OCI-LY7 (cell line): ENCODE results near the gene ALOX5AP. TPM values are rescaled to one million over a fixed set of nuclear protein-coding genes. Genes with fewer than 3 reads are reported as not detected.
A peak's percentile ranks its signal among the peaks of the same experiment; 100 is the strongest.
"Not testable (repeated sequence)": the region's sequence is repeated elsewhere in the genome, so short reads cannot be mapped to it uniquely, and the experiment has no call there.

Experiments used
- BruUV-seq: library from RNA; stranded (reverse); fragments of 400-500 nt; replicated peaks from 2 replicates; lab custom pipeline; 2021; lab: Mats Ljungman, UMichigan
- CTCF ChIA-PET: fragments of 300-600 bp; sonication (Branson Sonifier 250); formaldehyde crosslinking; loops from one replicate; lab custom pipeline; 2022; ENCODE audit warnings: antibody characterized with exemption; ENCODE audit not compliant: unreplicated experiment; lab: Charles Lee
- POLR2A ChIA-PET: fragments of 300-600 bp; sonication (Branson Sonifier 250); formaldehyde crosslinking; loops from one replicate; lab custom pipeline; 2022; ENCODE audit warnings: antibody characterized with exemption; lab: Charles Lee
- DNase-seq: peaks from one replicate; pipeline ENCODE4 v3.0.0-alpha.2; 2015; ENCODE audit warnings: low spot score
- H2AFZ ChIP-seq: fragments of 200-600 bp; sonication (generic), shearing (Covaris generic); 2 replicates; pipeline ENCODE4 v1.6.1; 2014; ENCODE audit warnings: mild to moderate bottlenecking, antibody characterized with exemption, low read length, moderate library complexity
- H3K27ac ChIP-seq: fragments of 200-600 bp; sonication (generic); 2 replicates; pipeline ENCODE4 v1.5.1; 2014; ENCODE audit warnings: mixed run types, low read depth, mild to moderate bottlenecking, moderate library complexity, low read length, inconsistent platforms; ENCODE audit not compliant: poor library complexity, severe bottlenecking
- H3K36me3 ChIP-seq: fragments of 200-600 bp; sonication (generic); 2 replicates; pipeline ENCODE4 v1.6.1; 2014; ENCODE audit warnings: mild to moderate bottlenecking, antibody characterized with exemption, low read length, moderate library complexity, mixed read lengths; ENCODE audit not compliant: insufficient read depth
- H3K4me1 ChIP-seq: fragments of 200-600 bp; sonication (generic); 2 replicates; pipeline ENCODE4 v1.5.1; 2014; ENCODE audit warnings: mild to moderate bottlenecking, low read length; ENCODE audit not compliant: insufficient read depth, poor library complexity, severe bottlenecking
- H3K4me2 ChIP-seq: fragments of 200-600 bp; sonication (generic); 2 replicates; pipeline ENCODE4 v1.6.1; 2014; ENCODE audit warnings: mild to moderate bottlenecking, low read length
- H3K4me3 ChIP-seq: fragments of 200-600 bp; sonication (generic); 2 replicates; pipeline ENCODE4 v1.5.1; 2014; ENCODE audit warnings: mild to moderate bottlenecking, low read depth, low read length; ENCODE audit not compliant: poor library complexity, severe bottlenecking
- H3K79me2 ChIP-seq: fragments of 200-600 bp; sonication (generic); 2 replicates; pipeline ENCODE4 v1.6.1; 2016; ENCODE audit warnings: low read depth, mild to moderate bottlenecking, low read length, moderate library complexity, mixed read lengths; ENCODE audit not compliant: insufficient read depth
- H3K9me2 ChIP-seq: fragments of 200-600 bp; sonication (generic); 2 replicates; pipeline ENCODE4 v1.6.1; 2016; ENCODE audit warnings: mild to moderate bottlenecking, low read length, mixed read lengths; ENCODE audit not compliant: insufficient read depth
- H3K9me3 ChIP-seq: fragments of 200-600 bp; sonication (generic); 2 replicates; pipeline ENCODE4 v1.6.1; 2014; ENCODE audit warnings: mild to moderate bottlenecking, mixed run types, low read length, mixed read lengths
- H4K20me1 ChIP-seq: fragments of 200-600 bp; sonication (generic); 2 replicates; pipeline ENCODE4 v1.6.1; 2014; ENCODE audit warnings: mild to moderate bottlenecking, antibody characterized with exemption, low read length, moderate library complexity, mixed read lengths; ENCODE audit not compliant: insufficient read depth
- EZH2phosphoT487 ChIP-seq: fragments of 200-600 bp; sonication (generic); IDR thresholded peaks from 2 replicates; pipeline ENCODE4 v1.6.1; 2018; ENCODE audit warnings: low read depth, borderline replicate concordance, mild to moderate bottlenecking, mixed run types, antibody characterized with exemption, low read length, moderate library complexity, mixed read lengths
- intact Hi-C: fragments of 100-400 bp; cut with micrococcal nuclease; formaldehyde crosslinking; loops from one replicate; pipeline ENCODE4 v1.10.0; 2022; ENCODE audit not compliant: unreplicated experiment
- total RNA-seq, 2 experiments: library from RNA; depleted of rRNA in 1 of 2; stranded (reverse); fragments of >200 nt in 1 of 2; shearing (Covaris generic) in 1 of 2; gene quantifications; 2 replicates each; pipeline ENCODE4 v1.2.3, GENCODE V29; 2014 to 2022
- TF ChIP-seq, protein P1 (sequence below): fragments of 200-600 bp; sonication (generic); conservative IDR thresholded peaks from 2 replicates; pipeline ENCODE4 v1.5.1; 2014; ENCODE audit warnings: mild to moderate bottlenecking, antibody characterized with exemption, low read length, moderate library complexity, mixed read lengths

The ALOX5AP gene
- total RNA-seq, 2 experiments from 2014 or later, result 89.9 to 90.9 TPM

DNA sequence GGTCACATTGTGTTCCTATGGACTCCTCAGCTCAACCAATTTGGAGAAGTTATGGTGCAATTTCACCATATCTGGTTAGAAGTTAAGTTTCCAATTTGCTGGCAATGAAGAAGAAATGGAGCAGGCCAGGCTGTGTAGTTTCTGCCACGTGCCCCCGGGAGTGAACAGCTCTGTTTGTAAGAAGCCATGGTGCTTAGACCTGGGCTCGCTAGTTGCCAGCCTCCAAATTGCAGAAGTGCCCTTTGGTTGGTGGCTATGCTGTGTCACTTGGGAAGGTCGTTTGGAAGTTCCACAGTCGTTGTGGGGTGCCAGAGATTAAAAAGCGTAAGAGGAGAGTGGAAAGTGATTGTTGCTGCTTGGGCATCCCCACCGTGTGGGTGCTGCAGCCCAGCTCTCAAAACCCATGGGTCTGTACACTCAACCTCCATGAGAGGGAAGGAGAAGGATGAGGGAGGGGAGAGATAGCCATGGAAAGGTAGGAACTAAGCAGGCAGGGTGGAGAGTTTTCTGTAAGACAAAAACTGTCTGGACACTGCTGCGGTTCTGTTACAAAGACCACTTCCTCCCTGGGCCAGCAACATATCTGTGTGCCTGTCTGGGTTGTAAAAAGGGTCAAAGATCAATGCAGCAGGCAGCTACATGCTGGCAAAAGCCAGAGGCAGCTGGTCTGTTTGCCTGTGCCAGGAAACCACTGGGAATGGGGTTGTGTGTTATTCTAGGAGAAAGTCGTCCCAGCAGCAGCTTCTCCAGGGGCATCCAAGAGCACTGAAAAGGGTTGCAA lies 10.8 kb downstream of the ALOX5AP start:
- ChIA-PET POLR2A (interaction anchor here (0.6 to 1.6 kb wide), 4 partner anchors 8 to 440 kb away, joined by 3 to 7 read pairs (median 4); no protein-coding TSS in a partner anchor), CTCF (no interaction called here)
- Histone ChIP-seq H2AFZ (no peak overlapping the region), H3K4me1 (peaks cover 10% of the 10 kb centered on the region), H3K4me2 (no peak overlapping the region), H3K79me2 (no peaks in the 10 kb centered on the region), H3K9me2 (no peaks in the 10 kb centered on the region), H3K27ac (no peak overlapping the region), H4K20me1 (no peaks in the 10 kb centered on the region), H3K4me3 (no peak overlapping the region), H3K36me3 (peaks cover 67% of the 10 kb centered on the region), H3K9me3 (no peaks in the 10 kb centered on the region)
- BruUV-seq, result no TSS peak
- no peak for TF ChIP-seq EZH2phosphoT487
- TF ChIP-seq, protein P1, sequence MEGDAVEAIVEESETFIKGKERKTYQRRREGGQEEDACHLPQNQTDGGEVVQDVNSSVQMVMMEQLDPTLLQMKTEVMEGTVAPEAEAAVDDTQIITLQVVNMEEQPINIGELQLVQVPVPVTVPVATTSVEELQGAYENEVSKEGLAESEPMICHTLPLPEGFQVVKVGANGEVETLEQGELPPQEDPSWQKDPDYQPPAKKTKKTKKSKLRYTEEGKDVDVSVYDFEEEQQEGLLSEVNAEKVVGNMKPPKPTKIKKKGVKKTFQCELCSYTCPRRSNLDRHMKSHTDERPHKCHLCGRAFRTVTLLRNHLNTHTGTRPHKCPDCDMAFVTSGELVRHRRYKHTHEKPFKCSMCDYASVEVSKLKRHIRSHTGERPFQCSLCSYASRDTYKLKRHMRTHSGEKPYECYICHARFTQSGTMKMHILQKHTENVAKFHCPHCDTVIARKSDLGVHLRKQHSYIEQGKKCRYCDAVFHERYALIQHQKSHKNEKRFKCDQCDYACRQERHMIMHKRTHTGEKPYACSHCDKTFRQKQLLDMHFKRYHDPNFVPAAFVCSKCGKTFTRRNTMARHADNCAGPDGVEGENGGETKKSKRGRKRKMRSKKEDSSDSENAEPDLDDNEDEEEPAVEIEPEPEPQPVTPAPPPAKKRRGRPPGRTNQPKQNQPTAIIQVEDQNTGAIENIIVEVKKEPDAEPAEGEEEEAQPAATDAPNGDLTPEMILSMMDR, result no peak
- no peak for DNase-seq
- intact Hi-C loops, result no loop called here

DNA sequence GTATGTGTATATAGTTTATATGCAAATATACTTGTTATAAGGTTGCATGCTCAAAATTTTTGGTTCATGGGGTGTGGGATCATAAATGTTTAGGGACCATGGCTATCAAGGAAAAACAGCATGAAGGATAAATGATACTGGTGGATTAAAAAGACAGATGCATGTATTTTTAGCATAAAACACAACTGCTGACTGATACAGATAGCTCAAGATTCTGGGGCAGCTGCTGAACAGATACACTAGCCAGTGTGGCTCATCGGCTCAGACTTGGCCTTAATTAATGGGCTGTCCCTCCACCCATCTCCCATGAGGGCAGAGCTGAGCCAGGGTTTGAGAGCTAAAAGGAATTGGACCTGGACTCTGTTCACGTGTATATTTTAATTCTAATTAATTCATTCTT lies 11.4 kb downstream of the ALOX5AP start:
- Histone ChIP-seq H3K36me3 (peaks cover 74% of the 10 kb centered on the region), H3K4me1 (peaks cover 10% of the 10 kb centered on the region), H2AFZ (no peak overlapping the region), H3K4me2 (no peak overlapping the region), H3K9me2 (no peaks in the 10 kb centered on the region), H3K4me3 (no peak overlapping the region), H3K27ac (no peak overlapping the region), H4K20me1 (no peaks in the 10 kb centered on the region), H3K9me3 (no peaks in the 10 kb centered on the region), H3K79me2 (no peaks in the 10 kb centered on the region)
- TSS peak; percentile 6 for BruUV-seq
- ChIA-PET CTCF (no interaction called here), POLR2A (interaction anchor here (0.7 to 1.6 kb wide), 3 partner anchors 9 to 32 kb away, joined by 3 to 7 read pairs (median 5); no protein-coding TSS in a partner anchor)
- intact Hi-C loops, result no loop called here
- no peak for DNase-seq
- TF ChIP-seq EZH2phosphoT487, result no peak
- TF ChIP-seq, protein P1, result no peak

DNA sequence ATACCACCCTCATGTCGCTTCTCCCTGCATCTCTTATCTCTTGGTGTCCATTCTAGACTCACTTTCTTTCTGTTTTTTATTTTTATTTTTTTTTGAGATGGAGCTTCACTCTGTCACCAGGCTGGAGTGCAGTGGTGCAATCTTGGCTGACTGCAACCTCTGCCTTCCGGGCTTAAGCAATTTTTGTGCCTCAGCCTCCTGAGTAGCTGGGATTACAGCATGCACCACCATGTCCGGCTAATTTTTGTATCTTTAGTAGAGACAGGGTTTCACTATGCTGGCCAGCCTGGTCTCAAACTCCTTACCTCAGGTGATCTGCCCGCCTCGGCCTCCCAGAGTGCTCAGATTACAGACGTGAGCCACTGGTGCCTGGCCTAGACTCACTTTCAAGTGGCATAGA lies 12.5 kb downstream of the ALOX5AP start:
- H3K79me2 ChIP-seq, intact Hi-C loops: not testable (repeated sequence)

More for the DNA sequence above, 12.5 kb downstream of the ALOX5AP start:
- peaks cover 10% of the 10 kb centered on the region for H3K4me1 ChIP-seq
- H3K27ac ChIP-seq, DNase-seq, CTCF ChIA-PET, H4K20me1 ChIP-seq, H3K4me2 ChIP-seq, H3K9me3 ChIP-seq, H2AFZ ChIP-seq, BruUV-seq, H3K4me3 ChIP-seq, H3K9me2 ChIP-seq: not testable (repeated sequence)
- POLR2A ChIA-PET, result interaction anchor here (0.5 to 0.7 kb wide), 2 partner anchors 378 to 632 kb away, joined by 3 read pairs; no protein-coding TSS in a partner anchor
- H3K36me3 ChIP-seq, result peaks cover 85% of the 10 kb centered on the region
